AG04450 (cell line): Measurements from ENCODE around the gene RPL10A. TPM values are rescaled to one million over a fixed set of nuclear protein-coding genes. Genes with fewer than 3 reads are reported as not detected.

Source experiments
- CTCF ChIA-PET: fragments of 300-600, 350-600 bp; formaldehyde crosslinking; extraction: SDS; loops from one replicate; lab custom pipeline; 2022; ENCODE audit warnings: antibody characterized with exemption, inconsistent platforms; lab: Charles Lee
- POLR2A ChIA-PET: fragments of 350-600 bp; formaldehyde crosslinking; extraction: SDS; loops from one replicate; lab custom pipeline; 2021; ENCODE audit warnings: antibody characterized with exemption, inconsistent platforms; lab: Yijun Ruan, JAX
- DNase-seq: peaks from one replicate; pipeline ENCODE4 v3.0.0-alpha.2; 2011; ENCODE audit warnings: low read depth, low spot score
- H3K27ac ChIP-seq: one replicate; pipeline ENCODE4 v1.5.1; 2012; ENCODE audit warnings: low read depth, low read length, control low read depth
- H3K27me3 ChIP-seq: one replicate; pipeline ENCODE4 v1.6.0; 2012; ENCODE audit warnings: low read length; ENCODE audit not compliant: control insufficient read depth, insufficient read depth
- H3K4me3 ChIP-seq: 2 replicates; pipeline ENCODE4 v1.5.1; 2011; ENCODE audit warnings: mild to moderate bottlenecking, low read depth, low read length, control low read depth
- H3K9me3 ChIP-seq: 2 replicates; pipeline ENCODE4 v1.5.1; 2012; ENCODE audit warnings: low read length; ENCODE audit not compliant: control insufficient read depth, insufficient read depth
- CTCF ChIP-seq: IDR thresholded peaks from 2 replicates; pipeline ENCODE4 v1.5.1; 2011; ENCODE audit warnings: low read depth, low read length, control low read depth, inconsistent platforms
- polyA plus RNA-seq: library from polyadenylated mRNA; depleted of rRNA; stranded (reverse); fragments of >200 nt; gene quantifications from 2 replicates; pipeline ENCODE4 v1.2.3, GENCODE V29; 2011

Gene RPL10A
- polyA plus RNA-seq, 1 experiment: 2,636 TPM

GRCh38 chr6:35489066-35489465 is 20.9 kb downstream of the RPL10A start:
- ChIA-PET POLR2A (interaction anchor here (1.0 to 1.8 kb wide), 3 partner anchors 11 to 20 kb away, joined by 3 to 7 read pairs (median 6); partner anchors contain the start of gene RPL10A), CTCF (interaction anchor here (0.8 kb wide), 1 partner anchor 21 kb away, joined by 3 read pairs; no protein-coding TSS in a partner anchor)
- Histone ChIP-seq H3K27me3 (no peaks in the 10 kb centered on the region), H3K9me3 (no peaks in the 10 kb centered on the region), H3K27ac (peak overlapping the region; percentile 80), H3K4me3 (no peak overlapping the region)
- DNase-seq: no peak
- no peak for TF ChIP-seq CTCF

GRCh38 chr6:35489995-35490791 is 22.0 kb downstream of the RPL10A start:
- no peaks in the 10 kb centered on the region for H3K27me3 ChIP-seq
- H3K27ac ChIP-seq: peak overlapping the region; percentile 80
- H3K9me3 ChIP-seq: no peaks in the 10 kb centered on the region
- H3K4me3 ChIP-seq: peak overlapping the region; percentile 40
- CTCF ChIA-PET: interaction anchor here (0.6 to 0.8 kb wide), 2 partner anchors 23 to 41 kb away, joined by 3 read pairs; no protein-coding TSS in a partner anchor
- POLR2A ChIA-PET: interaction anchor here (0.6 to 1.8 kb wide), 7 partner anchors 9 to 882 kb away, joined by 3 to 7 read pairs (median 3); partner anchors contain the start of gene RPL10A
- peak; percentile 72 for DNase-seq
- TF ChIP-seq CTCF: no peak

- POLR2A ChIA-PET: interaction anchor here (0.5 to 1.4 kb wide), 5 partner anchors 9 to 246 kb away, joined by 3 to 7 read pairs (median 3); no protein-coding TSS in a partner anchor
- H3K9me3 ChIP-seq: no peaks in the 10 kb centered on the region
- H3K4me3 ChIP-seq: no peak overlapping the region
- H3K27me3 ChIP-seq: no peaks in the 10 kb centered on the region
- TF ChIP-seq CTCF: no peak
- CTCF ChIA-PET: interaction anchor here (1.7 kb wide), 1 partner anchor 23 kb away, joined by 7 read pairs; the partner anchor contains the start of gene RPL10A
- no peak for DNase-seq
- peak overlapping the region; percentile 80 for H3K27ac ChIP-seq
These were observed 22.8 kb downstream of the RPL10A start for GRCh38 chr6:35490821-35491557.

DNA sequence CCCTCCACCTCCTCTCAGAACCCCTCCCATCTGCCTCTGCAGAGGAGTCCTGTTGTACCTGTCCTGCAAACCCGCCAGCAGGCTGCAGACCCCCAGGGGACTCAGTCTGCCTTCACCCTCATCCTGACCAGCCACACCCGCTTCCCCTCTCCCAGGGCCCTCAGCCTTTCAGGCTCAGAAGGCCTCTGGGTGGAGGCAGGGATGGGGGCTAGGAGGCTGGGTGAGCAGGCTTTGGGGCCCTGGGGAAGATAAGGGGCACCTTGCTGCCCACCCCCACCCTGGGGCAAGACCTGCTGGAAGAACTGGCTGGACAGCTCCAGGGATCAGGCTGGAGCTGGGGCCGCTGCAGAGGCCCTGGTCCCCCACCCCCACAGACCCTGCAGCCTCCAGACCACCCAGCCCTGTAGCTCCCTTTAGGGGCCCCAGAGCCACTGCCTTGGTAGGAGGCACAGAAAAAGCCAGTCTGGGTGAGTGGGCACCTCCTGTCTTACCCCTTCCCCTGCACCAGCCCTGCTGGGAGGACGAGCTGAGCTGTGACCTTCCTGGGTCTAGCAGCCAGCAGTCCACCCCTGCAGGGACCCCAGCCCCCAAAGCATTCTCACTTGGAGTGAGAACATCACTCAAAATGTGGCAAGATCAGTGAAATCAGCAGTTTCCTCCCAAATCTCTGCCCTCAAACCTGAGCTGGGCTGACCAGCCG is 23.5 kb downstream of the RPL10A start:
- no peaks in the 10 kb centered on the region for H3K9me3 ChIP-seq
- no peak for TF ChIP-seq CTCF
- H3K27ac ChIP-seq: no peak overlapping the region
- peak overlapping the region; percentile 7; the same call in 1 of the 2 replicates for H3K4me3 ChIP-seq
- no peak for DNase-seq
- POLR2A ChIA-PET: interaction anchor here (0.5 to 1.4 kb wide), 3 partner anchors 19 to 25 kb away, joined by 3 to 7 read pairs (median 3); no protein-coding TSS in a partner anchor
- CTCF ChIA-PET: interaction anchor here (1.7 kb wide), 1 partner anchor 24 kb away, joined by 7 read pairs; the partner anchor contains the start of gene RPL10A
- H3K27me3 ChIP-seq: no peaks in the 10 kb centered on the region
